Upper lobe of left lung (tissue), 4 donors: Measurements from ENCODE around the gene ZRANB2.

Source experiments
- CTCF ChIP-seq, 6 experiments: fragments of 450-650 bp in 4 of 6; fragments of 200-600 bp in 2 of 6; sonication (generic) in 2 of 6; IDR thresholded peaks; one replicate each; pipeline ENCODE4 v1.5.1; 2016 to 2019; ENCODE audit warnings: antibody characterized with exemption in 6 of 6
- EP300 ChIP-seq, 4 donors: sonication (generic); formaldehyde crosslinking; IDR thresholded peaks; one replicate each; pipeline ENCODE4 v1.5.1; 2017; ENCODE audit warnings: antibody characterized with exemption in 4 of 4, control low read depth in 2 of 4
- POLR2A ChIP-seq, 4 donors: fragments of 450-650 bp; IDR thresholded peaks; one replicate each; pipeline ENCODE4 v1.5.1; 2016 to 2017; ENCODE audit warnings: antibody characterized with exemption in 4 of 4, mild to moderate bottlenecking in 2 of 4
- POLR2AphosphoS5 ChIP-seq, 2 donors: sonication (generic); formaldehyde crosslinking; IDR thresholded peaks; one replicate each; pipeline ENCODE4 v1.5.1; 2017; ENCODE audit warnings: antibody characterized with exemption in 2 of 2

GRCh38 chr1:71116729-71117128 lies 35.9 kb upstream of the ZRANB2 start:
- TF ChIP-seq POLR2AphosphoS5 (IDR thresholded peaks at IDR 0.05) = no peak
- no peak for TF ChIP-seq CTCF (IDR thresholded peaks at IDR 0.05)
- TF ChIP-seq POLR2A (IDR thresholded peaks at IDR 0.05) = no peak
- TF ChIP-seq EP300 (IDR thresholded peaks at IDR 0.05) = no peak
